ENCODE data around the gene TMEM161B.
"Not testable (repeated sequence)": the region's sequence is repeated elsewhere in the genome, so short reads cannot be mapped to it uniquely, and the experiment has no call there.

Gene TMEM161B

GRCh38 chr5:88268385-88269184 lies at the start of gene TMEM161B:
TMEM161B (minus strand) TSS chr5:88268845; CDS start chr5:88268723, 122 bp downstream.
- DNase-seq: peak; percentile 98

DNA sequence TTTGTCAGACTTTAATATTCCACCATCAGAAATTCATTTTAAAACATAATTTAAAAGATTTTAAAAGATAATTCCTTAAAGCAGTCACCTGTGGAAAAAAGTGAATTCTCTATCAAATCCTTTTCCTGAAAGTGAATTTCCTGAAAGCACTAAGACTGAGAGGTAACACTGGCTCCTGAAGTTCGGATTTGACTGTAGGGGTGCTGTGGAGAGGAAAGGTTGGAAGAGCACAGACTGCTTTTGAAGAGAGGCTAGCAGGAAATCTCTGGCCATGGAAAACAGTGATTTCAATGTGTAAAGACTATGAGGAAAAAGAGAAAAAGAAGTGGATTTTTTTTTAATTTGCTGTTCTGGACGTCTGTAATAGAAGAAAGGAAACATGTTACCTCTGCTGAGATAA lies 35.7 kb upstream of the TMEM161B start:
- no peak for DNase-seq

- no peak for DNase-seq
Observed at GRCh38 chr5:88298425-88298824, 29.8 kb upstream of the TMEM161B start.

GRCh38 chr5:88290801-88291200 lies 22.2 kb upstream of the TMEM161B start:
- no peak for DNase-seq

DNA sequence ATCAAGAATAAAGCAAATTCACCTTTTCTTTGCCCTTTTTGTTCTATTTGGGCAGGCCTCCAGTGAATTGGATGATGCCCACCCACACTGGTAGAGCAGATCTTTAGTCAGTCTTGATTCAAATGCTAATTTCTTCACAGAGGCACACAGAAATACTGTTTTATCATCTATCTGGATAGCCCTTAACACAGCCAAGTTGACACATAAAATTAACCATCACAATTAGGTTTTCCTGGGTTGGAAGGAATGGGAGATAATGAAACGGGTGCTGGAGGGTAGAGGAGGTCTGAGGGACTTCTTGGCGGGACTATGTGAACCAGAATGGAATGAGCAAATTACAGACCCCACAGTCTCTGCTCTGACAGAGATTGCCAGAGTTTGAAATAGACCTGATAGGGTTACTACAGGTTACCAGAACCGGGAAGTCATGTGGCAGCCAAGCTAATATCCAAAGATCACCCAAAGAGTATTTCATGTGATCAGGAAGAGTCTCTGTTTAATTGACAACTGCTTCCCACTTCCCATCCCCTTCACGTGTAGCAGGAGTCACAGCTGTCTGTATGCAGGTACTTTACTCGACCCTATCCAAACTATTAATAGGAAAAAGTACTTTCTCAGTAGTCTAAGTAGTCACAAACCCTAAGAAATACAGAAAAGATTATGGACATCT lies 20.0 kb upstream of the TMEM161B start:
- DNase-seq: no peak

GRCh38 chr5:88287846-88288527 lies 19.3 kb upstream of the TMEM161B start:
- DNase-seq: no peak

DNA sequence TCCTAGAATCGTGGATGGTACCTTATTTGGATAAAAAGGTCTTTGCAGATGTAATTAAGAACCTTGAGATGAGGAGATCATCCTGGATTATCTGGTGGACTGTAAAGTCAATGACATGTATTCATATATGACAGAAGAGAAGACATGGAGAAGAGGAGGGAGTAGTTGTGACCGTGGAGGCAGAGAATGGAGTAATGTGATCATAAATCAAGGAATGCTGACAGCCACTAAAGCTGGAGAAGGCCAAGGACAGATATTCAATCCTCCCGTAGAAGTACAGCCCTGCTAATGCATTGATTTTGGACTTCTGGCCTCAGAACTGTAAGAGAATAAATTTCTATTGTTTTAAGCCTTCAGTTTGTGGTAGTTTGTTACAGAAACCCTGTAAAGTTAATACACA lies 18.7 kb upstream of the TMEM161B start:
- no peak for DNase-seq

DNA sequence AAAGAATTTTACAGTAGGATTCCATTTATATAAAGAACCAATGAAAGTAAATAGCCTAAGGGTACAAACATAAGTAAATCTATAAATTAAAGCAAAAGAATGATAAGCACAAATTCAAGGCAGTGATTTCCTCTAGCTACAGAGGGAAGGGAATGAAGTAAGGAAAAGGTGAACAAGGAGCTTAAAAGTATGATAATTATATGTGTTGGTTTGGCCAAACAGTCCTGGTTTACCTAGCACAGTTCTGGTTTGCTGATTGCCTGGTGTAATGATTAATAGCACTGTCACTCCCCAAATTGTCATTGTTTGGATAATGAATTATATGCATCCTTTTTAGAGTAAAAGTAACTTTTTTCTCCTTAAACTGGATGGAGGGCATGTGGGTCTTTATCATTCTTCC lies 15.0 kb upstream of the TMEM161B start:
- DNase-seq: no peak

GRCh38 chr5:88281322-88281721 lies 12.7 kb upstream of the TMEM161B start:
- no peak for DNase-seq

DNA sequence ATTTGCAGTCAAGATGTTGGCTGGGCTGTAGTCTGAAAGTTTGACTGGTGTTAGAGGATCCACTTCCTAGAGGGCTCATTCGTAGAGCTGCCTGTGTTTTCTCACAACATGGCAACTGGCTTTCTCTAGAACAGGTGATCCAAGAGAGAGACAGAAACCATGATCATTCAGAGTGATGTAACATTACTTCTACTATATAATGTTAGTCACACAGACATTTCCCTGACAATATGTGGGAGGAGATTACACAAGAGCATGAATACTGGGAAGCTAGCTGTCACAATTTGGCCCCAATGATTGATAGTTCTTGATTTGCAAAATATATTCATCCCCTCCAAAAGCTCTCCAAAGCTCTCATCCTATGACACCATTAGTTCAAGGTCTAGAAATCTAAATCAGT lies 10.9 kb upstream of the TMEM161B start:
- no peak for DNase-seq

DNA sequence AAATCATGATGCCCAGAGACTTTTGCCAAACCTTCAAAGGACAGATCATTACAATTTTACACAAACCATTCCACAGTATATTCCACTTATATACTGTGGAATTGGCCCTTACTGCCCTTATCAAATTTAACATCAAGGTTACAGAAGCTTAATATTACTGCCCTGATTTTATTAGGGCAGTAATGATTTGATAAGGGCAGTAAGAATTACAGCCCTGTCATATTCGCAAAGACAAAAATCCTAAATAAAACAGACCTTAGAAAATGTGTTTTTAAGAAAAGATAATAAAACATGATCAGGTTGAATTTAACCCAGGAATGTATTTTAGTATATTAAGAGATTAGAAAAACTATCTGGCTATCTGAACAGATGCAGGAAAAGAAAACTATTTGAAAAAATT lies 7.7 kb upstream of the TMEM161B start:
- no peak for DNase-seq

- no peak for DNase-seq
Observed at GRCh38 chr5:88275581-88275980, 6.9 kb upstream of the TMEM161B start.

DNA sequence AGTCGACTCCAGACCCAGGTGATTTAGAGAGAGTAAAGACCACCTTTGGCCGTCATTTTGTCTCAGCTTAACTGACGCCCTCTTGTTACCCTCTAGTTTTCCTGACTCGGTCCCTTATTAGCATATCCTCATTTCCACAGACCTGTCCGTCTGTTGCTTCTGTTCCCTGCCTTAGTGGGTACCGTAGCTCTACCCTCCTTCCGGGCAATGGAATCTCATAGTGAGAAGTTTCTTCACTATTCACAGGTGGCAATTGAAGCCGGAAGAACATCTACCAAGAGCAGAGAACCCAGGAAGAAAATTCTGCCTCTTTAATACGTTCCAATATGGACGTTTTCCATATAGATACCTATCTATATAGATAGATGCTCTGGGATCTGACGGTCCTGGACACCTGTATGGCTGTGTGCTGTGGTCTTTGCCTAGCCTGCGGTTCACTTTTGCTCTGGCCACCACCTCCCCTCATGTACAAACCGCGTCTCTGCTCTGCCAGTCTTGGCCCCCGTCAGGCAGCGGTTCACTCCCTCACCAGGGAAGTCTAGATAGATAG lies 652 bp upstream of the TMEM161B start:
- DNase-seq: peak; percentile 59

DNA sequence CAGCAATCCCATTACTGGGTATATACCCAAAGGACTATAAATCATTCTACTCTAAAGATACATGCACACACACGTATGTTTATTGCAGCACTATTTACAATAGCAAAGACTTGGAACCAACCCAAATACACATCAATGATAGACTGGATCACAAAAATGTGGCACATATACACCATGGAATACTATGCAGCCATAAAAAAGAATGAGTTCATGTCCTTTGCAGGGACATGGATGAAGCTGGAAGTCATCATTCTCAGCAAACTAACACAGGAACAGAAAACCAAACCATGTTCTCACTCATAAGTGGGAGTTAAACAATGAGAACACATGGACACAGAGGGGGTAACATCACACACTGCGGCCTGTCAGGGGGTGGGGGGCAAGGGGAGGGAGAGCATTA lies 4.1 kb downstream of the TMEM161B start:
- DNase-seq: not testable (repeated sequence)

DNA sequence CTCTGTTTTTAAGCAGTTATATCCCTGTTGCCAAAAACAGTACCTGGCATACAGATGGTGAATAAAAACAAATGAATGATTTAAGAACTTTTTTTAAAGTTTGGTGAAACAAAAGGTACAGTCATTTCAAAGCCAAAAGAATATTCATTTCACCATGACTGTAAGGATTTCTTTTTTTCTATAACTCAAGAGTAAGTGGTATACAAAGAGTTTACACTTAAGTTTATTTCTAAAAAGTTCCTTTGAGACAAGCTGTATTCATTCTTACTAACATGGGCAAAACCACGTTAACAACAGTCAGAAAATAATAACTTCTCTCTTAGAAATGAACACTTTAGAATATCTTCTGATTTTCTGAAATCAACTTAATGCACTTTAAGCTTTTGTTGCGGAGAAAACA lies 5.3 kb downstream of the TMEM161B start:
- no peak for DNase-seq

- no peak for DNase-seq
Observed at GRCh38 chr5:88262116-88262515, 6.5 kb downstream of the TMEM161B start.

GRCh38 chr5:88258636-88259035 lies 10.0 kb downstream of the TMEM161B start:
- DNase-seq: no peak

GRCh38 chr5:88256872-88257271 lies 11.8 kb downstream of the TMEM161B start:
- no peak for DNase-seq

DNA sequence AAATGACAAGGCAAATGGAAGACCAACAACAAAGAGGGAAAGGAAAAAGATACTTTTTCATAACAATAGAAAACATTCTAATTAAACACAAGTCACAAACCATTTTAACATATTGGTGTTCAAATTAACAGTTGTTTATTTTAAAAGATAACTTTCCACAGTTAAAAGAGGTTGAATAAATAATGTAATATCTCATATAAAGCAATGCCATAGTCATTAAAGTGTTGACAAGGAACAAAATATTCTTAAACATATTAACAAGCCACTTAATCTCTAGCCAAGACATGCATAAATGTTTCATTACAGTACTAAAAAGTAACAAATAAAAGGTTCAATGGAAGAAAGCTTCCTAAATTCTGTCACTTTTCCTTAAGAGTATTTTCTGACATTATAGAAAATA lies 12.6 kb downstream of the TMEM161B start:
- DNase-seq: no peak

DNA sequence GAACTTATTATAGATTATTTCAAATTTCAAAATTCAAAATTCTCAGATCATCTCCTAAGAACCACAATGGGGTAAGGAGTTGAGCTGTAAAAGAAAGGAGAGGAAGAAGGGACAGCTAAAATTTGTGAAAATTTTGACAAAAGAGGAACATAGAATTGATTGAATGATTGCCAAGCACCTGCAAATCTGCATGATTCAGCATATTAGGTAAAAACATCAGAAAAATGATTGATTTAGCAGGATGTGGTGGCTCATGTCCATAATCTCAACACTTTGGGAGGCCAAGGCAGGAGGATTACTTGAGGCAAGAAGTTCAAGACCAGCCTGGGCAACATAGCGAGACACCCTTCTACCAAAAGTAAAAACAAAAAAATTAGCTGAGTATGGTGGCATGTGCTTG lies 14.3 kb downstream of the TMEM161B start:
- no peak for DNase-seq

DNA sequence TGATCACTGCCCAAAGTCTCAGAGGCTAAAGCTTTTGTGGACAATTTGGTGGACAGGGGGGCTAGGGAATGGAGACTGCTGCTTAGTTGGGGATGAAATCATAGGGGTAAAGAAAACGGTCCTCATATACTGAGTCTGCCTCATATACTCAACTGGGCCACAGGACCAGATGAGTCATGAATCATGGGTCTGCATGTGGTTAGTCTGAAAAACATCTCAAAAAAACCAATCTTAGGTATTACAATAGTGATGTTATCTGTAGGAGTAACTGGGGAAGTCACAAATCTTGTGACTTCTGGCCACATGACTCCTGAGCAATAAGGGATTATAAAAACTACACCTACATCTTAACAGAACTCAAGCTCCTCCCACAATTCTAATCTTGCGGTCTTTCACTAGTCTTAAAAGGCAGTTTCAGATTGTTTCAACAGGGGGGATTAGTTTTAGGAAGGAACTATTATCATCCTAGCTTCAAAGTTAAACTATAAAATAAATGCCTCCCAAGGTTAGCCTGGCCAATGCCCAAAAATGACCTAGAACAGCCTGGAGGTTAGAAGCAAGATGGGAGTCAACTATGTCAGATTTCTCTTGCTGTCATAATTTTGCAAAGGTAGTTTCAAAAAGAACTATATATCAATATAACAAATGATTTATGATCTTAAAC lies 17.5 kb downstream of the TMEM161B start:
- peak; percentile 35 for DNase-seq

DNA sequence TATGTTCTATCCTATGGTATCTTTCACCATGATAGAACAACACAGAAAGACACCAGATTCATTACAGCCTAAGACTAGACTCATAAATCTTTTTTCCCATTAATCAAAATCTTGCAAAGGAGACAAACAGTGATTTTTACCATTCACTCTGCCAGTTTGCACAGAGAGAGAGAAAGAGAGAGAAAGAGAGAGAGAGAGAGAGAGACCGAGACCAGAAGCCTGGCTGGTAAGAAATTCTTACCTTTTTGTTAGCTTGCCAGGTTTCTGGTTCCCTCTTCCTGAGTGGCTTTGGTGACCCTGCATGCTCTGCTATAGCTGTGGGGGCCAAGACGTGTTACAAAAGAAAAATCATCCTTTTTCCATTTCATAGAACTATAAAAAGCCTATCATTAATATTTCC lies 18.6 kb downstream of the TMEM161B start:
- DNase-seq: no peak
